Hepatocyte (in vitro differentiated cells): ENCODE data around the gene CORO7. TPM values are rescaled to one million over a fixed set of nuclear protein-coding genes. Genes with fewer than 3 reads are reported as not detected.

ENCODE experiments used
- DNase-seq: peaks from one replicate; pipeline ENCODE4 v3.0.0-alpha.2; 2016; ENCODE audit warnings: low spot score
- H2AFZ ChIP-seq: fragments of 200-600 bp; sonication (generic); 2 replicates; pipeline ENCODE4 v1.6.0; 2016; ENCODE audit warnings: antibody characterized with exemption, mild to moderate bottlenecking
- H3K27ac ChIP-seq: fragments of 200-600 bp; sonication (generic); 2 replicates; pipeline ENCODE4 v1.5.1; 2016; ENCODE audit warnings: mild to moderate bottlenecking
- H3K27me3 ChIP-seq: fragments of 200-600 bp; sonication (generic); 2 replicates; pipeline ENCODE4 v1.6.1; 2016
- H3K36me3 ChIP-seq: fragments of 200-600 bp; sonication (generic); replicated peaks from 2 replicates; pipeline ENCODE4 v1.5.1; 2016; ENCODE audit warnings: low read depth; ENCODE audit not compliant: insufficient read depth
- H3K4me1 ChIP-seq: fragments of 200-600 bp; sonication (generic); 2 replicates; pipeline ENCODE4 v1.5.1; 2016; ENCODE audit warnings: mild to moderate bottlenecking, moderate library complexity; ENCODE audit not compliant: insufficient read depth
- H3K4me2 ChIP-seq: fragments of 200-600 bp; sonication (generic); 2 replicates; pipeline ENCODE4 v1.6.0; 2016
- H3K4me3 ChIP-seq: fragments of 200-600 bp; sonication (generic); 2 replicates; pipeline ENCODE4 v1.5.1; 2016; ENCODE audit warnings: mild to moderate bottlenecking
- H3K79me2 ChIP-seq: fragments of 200-600 bp; sonication (generic); 2 replicates; pipeline ENCODE4 v1.6.0; 2017; ENCODE audit warnings: mild to moderate bottlenecking
- H3K9me2 ChIP-seq: fragments of 200-600 bp; sonication (generic); replicated peaks from 2 replicates; pipeline ENCODE4 v1.6.0; 2017; ENCODE audit warnings: mild to moderate bottlenecking; ENCODE audit not compliant: insufficient read depth
- H3K9me3 ChIP-seq: fragments of 200-600 bp; sonication (generic); 2 replicates; pipeline ENCODE4 v1.5.1; 2016; ENCODE audit warnings: low read depth, mild to moderate bottlenecking
- H4K20me1 ChIP-seq: fragments of 200-600 bp; sonication (generic); 2 replicates; pipeline ENCODE4 v1.6.0; 2016; ENCODE audit warnings: mild to moderate bottlenecking; ENCODE audit not compliant: insufficient read depth, poor library complexity, severe bottlenecking
- EZH2 ChIP-seq: fragments of 200-600 bp; sonication (generic); IDR thresholded peaks from 2 replicates; pipeline ENCODE4 v1.6.1; 2016; ENCODE audit warnings: antibody characterized with exemption, mild to moderate bottlenecking, borderline replicate concordance
- EZH2phosphoT487 ChIP-seq: fragments of 200-600 bp; sonication (generic); IDR thresholded peaks from one replicate; pipeline ENCODE4 v1.6.1; 2018; ENCODE audit warnings: antibody characterized with exemption, mild to moderate bottlenecking, low read depth, moderate library complexity; ENCODE audit not compliant: unreplicated experiment, severe bottlenecking
- WGBS: methylation state at CpG from one replicate; pipeline ENCODE4 v1.1.6; 2016; ENCODE audit warnings: low lambda C conversion rate; ENCODE audit errors: missing lambda C conversion rate; 5-methylcytosine and 5-hydroxymethylcytosine counted together
- polyA plus RNA-seq: library from polyadenylated mRNA; unstranded; fragments of >200 nt; fragmentation: Nextera tagmentation; extraction: Ambion mirVana; gene quantifications from 2 replicates; pipeline ENCODE4 v1.2.1, GENCODE V29; 2016
- total RNA-seq: library from RNA; depleted of rRNA; stranded (reverse); fragments of >200 nt; gene quantifications from 2 replicates; pipeline ENCODE4 v1.2.3, GENCODE V29; 2014
- TF ChIP-seq, protein P1 (sequence below): fragments of 200-600 bp; sonication (generic); IDR thresholded peaks from 2 replicates; pipeline ENCODE4 v1.5.1; 2016; ENCODE audit warnings: antibody characterized with exemption, mild to moderate bottlenecking; ENCODE audit not compliant: poor library complexity

CORO7 gene
- total and polyA plus RNA-seq, 2 experiments from 2014 or later: 18.2 to 33.3 TPM

DNA sequence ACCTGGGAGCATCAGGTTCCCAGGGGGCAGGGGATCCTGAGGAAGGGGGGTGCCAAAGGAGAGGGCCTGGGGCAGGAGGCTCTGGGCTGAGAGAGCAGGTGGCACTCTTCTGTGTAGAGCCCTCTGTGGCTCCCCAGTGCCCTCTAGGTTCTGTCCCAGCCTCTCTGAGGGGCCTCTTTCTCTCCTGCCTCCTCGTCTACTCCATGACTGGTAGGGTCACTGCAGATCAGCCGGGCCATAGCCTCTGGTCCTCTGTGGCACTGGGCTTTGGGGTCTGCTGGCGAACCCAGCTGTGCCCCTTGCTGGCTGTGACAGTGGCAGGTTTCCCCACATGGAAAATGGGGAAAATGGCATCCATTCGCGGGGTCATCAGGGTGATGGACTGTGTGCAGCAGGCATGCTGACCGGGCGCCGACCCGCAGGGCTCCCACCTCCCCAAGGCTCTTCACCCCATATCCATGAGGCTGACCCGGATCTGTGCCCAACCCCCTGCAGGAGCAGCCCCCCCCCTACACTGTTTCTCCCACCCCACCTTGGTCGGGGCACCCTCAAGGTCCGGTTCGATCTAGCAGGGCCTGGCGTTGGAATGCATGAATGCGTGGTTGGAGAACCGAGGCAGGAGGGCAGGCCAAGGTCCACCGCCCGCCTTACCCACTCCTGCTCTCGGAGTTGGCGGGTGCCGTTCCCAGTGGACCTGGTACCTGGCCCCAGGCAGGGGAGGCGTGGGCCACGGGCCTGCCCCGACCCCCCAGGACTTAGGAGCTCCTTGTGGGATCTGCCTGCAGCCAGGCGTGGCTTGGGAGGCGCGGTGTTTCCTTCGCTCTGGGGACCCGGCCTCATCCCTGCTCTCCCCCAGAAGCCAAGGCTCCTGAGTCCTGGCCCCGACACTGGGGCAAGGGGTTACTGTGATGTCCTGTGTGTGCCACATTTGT lies 94.0 kb downstream of the CORO7 start:
- Histone ChIP-seq H2AFZ (no peak overlapping the region), H3K27me3 (no peaks in the 10 kb centered on the region), H3K27ac (peak overlapping the region; percentile 97), H3K9me3 (no peaks in the 10 kb centered on the region), H3K4me3 (no peak overlapping the region), H3K9me2 (no peaks in the 10 kb centered on the region), H3K4me1 (peaks cover 73% of the 10 kb centered on the region), H3K36me3 (no peaks in the 10 kb centered on the region), H3K4me2 (no peak overlapping the region), H3K79me2 (peaks cover 100% of the 10 kb centered on the region), H4K20me1 (peaks cover 77% of the 10 kb centered on the region)
- TF ChIP-seq, protein P1, sequence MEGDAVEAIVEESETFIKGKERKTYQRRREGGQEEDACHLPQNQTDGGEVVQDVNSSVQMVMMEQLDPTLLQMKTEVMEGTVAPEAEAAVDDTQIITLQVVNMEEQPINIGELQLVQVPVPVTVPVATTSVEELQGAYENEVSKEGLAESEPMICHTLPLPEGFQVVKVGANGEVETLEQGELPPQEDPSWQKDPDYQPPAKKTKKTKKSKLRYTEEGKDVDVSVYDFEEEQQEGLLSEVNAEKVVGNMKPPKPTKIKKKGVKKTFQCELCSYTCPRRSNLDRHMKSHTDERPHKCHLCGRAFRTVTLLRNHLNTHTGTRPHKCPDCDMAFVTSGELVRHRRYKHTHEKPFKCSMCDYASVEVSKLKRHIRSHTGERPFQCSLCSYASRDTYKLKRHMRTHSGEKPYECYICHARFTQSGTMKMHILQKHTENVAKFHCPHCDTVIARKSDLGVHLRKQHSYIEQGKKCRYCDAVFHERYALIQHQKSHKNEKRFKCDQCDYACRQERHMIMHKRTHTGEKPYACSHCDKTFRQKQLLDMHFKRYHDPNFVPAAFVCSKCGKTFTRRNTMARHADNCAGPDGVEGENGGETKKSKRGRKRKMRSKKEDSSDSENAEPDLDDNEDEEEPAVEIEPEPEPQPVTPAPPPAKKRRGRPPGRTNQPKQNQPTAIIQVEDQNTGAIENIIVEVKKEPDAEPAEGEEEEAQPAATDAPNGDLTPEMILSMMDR: no peak
- no peak for TF ChIP-seq EZH2
- TF ChIP-seq EZH2phosphoT487: no peak
- no peak for DNase-seq
- 95% methylated on average over 29 of the region's 30 CpGs for WGBS

- Histone ChIP-seq H3K27ac (no peak overlapping the region), H3K9me3 (no peaks in the 10 kb centered on the region), H3K79me2 (peaks cover 100% of the 10 kb centered on the region), H3K9me2 (no peaks in the 10 kb centered on the region), H3K4me3 (no peak overlapping the region), H3K36me3 (no peaks in the 10 kb centered on the region), H2AFZ (no peak overlapping the region), H3K27me3 (no peaks in the 10 kb centered on the region), H3K4me2 (no peak overlapping the region), H3K4me1 (peaks cover 72% of the 10 kb centered on the region), H4K20me1 (peaks cover 73% of the 10 kb centered on the region)
- DNase-seq: no peak
- 94% methylated on average over 19 of the region's 19 CpGs for WGBS
- TF ChIP-seq, protein P1: no peak
- TF ChIP-seq EZH2 (no peak), EZH2phosphoT487 (no peak)
Measured at GRCh38 chr16:4321286-4322120, 94.9 kb downstream of the CORO7 start.

DNA sequence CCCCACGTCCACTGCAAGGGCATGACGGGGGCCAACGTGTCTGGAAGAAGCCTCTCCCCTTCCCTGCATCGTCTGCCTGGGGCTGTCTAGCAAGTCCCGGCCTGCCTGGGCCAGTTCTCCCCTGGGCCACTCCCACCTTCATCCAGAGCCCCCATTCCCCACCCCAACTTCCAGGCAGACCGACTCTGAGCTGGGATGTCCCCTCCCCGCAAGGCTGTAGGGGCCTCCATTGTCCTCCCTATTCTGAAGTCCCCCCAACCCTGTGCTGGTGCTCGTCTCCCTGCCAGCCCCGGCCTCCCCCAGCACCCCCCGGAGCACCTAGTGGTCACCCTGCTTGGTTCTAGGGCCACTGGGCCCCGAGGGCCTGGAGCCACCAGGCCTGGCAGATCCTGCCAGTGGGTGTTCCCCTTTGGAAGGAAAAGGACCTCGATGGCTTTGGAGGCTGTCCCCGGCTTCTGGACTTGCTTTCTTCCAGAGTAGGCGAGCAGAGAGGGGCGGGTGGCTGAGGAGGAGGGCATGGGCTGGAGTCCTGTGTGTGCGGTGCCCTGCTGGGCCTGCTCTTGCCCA lies 95.7 kb downstream of the CORO7 start:
- no peaks in the 10 kb centered on the region for H3K36me3 ChIP-seq
- 83% methylated on average over 16 of the region's 16 CpGs for WGBS
- peaks cover 73% of the 10 kb centered on the region for H4K20me1 ChIP-seq
- H3K4me1 ChIP-seq: peaks cover 72% of the 10 kb centered on the region
- no peaks in the 10 kb centered on the region for H3K27me3 ChIP-seq
- no peaks in the 10 kb centered on the region for H3K9me2 ChIP-seq
- H3K27ac ChIP-seq: peak overlapping the region; percentile 57
- H2AFZ ChIP-seq: no peak overlapping the region
- DNase-seq: no peak
- H3K4me3 ChIP-seq: no peak overlapping the region
- H3K79me2 ChIP-seq: peaks cover 94% of the 10 kb centered on the region
- H3K4me2 ChIP-seq: peak overlapping the region; percentile 97
- TF ChIP-seq EZH2phosphoT487 (no peak), EZH2 (no peak)
- TF ChIP-seq, protein P1: no peak
- no peaks in the 10 kb centered on the region for H3K9me3 ChIP-seq
